Bronchial epithelial cell (primary cell): ENCODE data around the gene CLPTM1L. TPM values are rescaled to one million over a fixed set of nuclear protein-coding genes. Genes with fewer than 3 reads are reported as not detected.
"Not testable (repeated sequence)": the region's sequence is repeated elsewhere in the genome, so short reads cannot be mapped to it uniquely, and the experiment has no call there.

ENCODE experiments used
- DNase-seq: peaks from one replicate; pipeline ENCODE4 v3.0.0-alpha.2; 2010; ENCODE audit warnings: low read depth
- FAIRE-seq: peaks from 2 replicates; lab custom pipeline; 2011; peaks lifted over from hg19 to GRCh38; lab: Jason Lieb, UNC
- H3K27me3 ChIP-seq: 2 replicates; pipeline ENCODE4 v1.5.1; 2011; ENCODE audit warnings: low read length; ENCODE audit not compliant: control insufficient read depth, insufficient read depth
- H3K36me3 ChIP-seq: 2 replicates; pipeline ENCODE4 v1.5.1; 2011; ENCODE audit warnings: low read length; ENCODE audit not compliant: control insufficient read depth, insufficient read depth
- H3K4me3 ChIP-seq: 2 replicates; pipeline ENCODE4 v1.5.1; 2011; ENCODE audit warnings: mild to moderate bottlenecking, low read depth, low read length, control low read depth
- CTCF ChIP-seq: IDR thresholded peaks from 2 replicates; pipeline ENCODE4 v1.5.1; 2011; ENCODE audit warnings: mild to moderate bottlenecking, moderate library complexity, low read length, control low read depth, inconsistent platforms; ENCODE audit not compliant: insufficient read depth, severe bottlenecking
- total RNA-seq: library from RNA; depleted of rRNA; stranded (reverse); fragments of >200 nt; gene quantifications from 2 replicates; pipeline ENCODE4 v1.2.1, GENCODE V29; 2014

CLPTM1L gene
- total RNA-seq, 1 donor from 2014 or later: 314 TPM

- Histone ChIP-seq H3K4me3 (no peak overlapping the region), H3K27me3 (no peaks in the 10 kb centered on the region), H3K36me3 (no peaks in the 10 kb centered on the region)
- DNase-seq (no peak), FAIRE-seq (no peak)
- TF ChIP-seq CTCF: no peak
Observed at GRCh38 chr5:1277331-1277730, 67.6 kb downstream of the CLPTM1L start.

- no peak for TF ChIP-seq CTCF
- DNase-seq (no peak), FAIRE-seq (no peak)
- H3K27me3 ChIP-seq: no peaks in the 10 kb centered on the region
- no peak overlapping the region for H3K4me3 ChIP-seq
- H3K36me3 ChIP-seq: no peaks in the 10 kb centered on the region
Observed at GRCh38 chr5:1276930-1277329, 68.0 kb downstream of the CLPTM1L start.

GRCh38 chr5:1275397-1276391 is 69.2 kb downstream of the CLPTM1L start:
- DNase-seq, H3K27me3 ChIP-seq, FAIRE-seq, H3K36me3 ChIP-seq, H3K4me3 ChIP-seq: not testable (repeated sequence)

GRCh38 chr5:1274471-1274870 is 70.4 kb downstream of the CLPTM1L start:
- Histone ChIP-seq H3K36me3 (no peaks in the 10 kb centered on the region), H3K27me3 (no peaks in the 10 kb centered on the region), H3K4me3 (no peak overlapping the region)
- no peak for TF ChIP-seq CTCF
- FAIRE-seq (no peak), DNase-seq (no peak)

DNA sequence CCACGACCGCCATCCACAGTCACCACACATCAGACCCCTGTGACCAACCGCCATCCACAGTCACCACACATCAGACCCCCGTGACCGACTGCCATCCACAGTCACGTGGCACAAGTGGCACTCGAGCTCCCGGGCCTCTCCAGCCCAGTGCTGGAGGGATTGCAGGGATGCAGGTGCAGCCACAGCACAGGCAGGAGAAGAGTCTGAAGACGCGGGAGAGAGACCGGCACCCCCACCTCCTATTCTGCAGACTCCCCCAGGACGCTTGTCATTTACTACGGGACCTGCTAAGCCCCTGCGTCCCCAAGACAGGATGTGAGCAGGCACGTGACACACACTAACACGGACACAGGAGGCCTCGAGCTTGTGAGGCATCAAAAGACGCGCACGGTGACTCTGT is 71.2 kb downstream of the CLPTM1L start:
- FAIRE-seq (no peak), DNase-seq (no peak)
- no peak for TF ChIP-seq CTCF

DNA sequence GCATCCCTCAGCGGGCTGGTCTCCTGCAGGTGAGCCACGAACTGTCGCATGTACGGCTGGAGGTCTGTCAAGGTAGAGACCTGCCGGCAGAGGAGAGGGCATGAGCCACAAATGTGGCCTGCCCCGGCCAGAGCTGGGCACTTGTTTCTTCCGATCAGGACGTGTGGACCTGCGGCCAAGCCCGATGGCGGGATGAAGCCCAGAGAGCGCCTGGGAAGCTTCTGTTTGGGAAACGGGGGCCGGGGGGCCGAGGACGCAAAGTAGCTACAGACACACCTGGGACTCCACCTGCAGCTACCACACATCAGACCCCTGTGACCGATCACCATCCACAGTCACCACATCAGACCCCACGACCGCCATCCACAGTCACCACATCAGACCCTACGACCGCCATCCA is 72.7 kb downstream of the CLPTM1L start:
- Histone ChIP-seq H3K36me3 (no peaks in the 10 kb centered on the region), H3K4me3 (no peak overlapping the region), H3K27me3 (no peaks in the 10 kb centered on the region)
- DNase-seq: no peak
- FAIRE-seq: no peak
- TF ChIP-seq CTCF: no peak

More for the DNA sequence above, 71.2 kb downstream of the CLPTM1L start:
- Histone ChIP-seq H3K36me3 (no peaks in the 10 kb centered on the region), H3K4me3 (no peak overlapping the region), H3K27me3 (no peaks in the 10 kb centered on the region)
